GM06990 (cell line): ENCODE measurements around the gene RPL41.

Experiments used
- DNase-seq: peaks from one replicate; pipeline ENCODE4 v3.0.0-alpha.2; 2011; ENCODE audit not compliant: insufficient read length; ENCODE audit errors: extremely low read depth
- H3K27me3 ChIP-seq: replicated peaks from 2 replicates; pipeline ENCODE4 v1.6.0; 2011; ENCODE audit warnings: low read length; ENCODE audit not compliant: control insufficient read depth, insufficient read depth
- H3K36me3 ChIP-seq: 2 replicates; pipeline ENCODE4 v1.5.1; 2011; ENCODE audit warnings: low read length; ENCODE audit not compliant: control insufficient read depth, insufficient read depth
- H3K4me3 ChIP-seq: replicated peaks from 2 replicates; pipeline ENCODE4 v1.5.1; 2011; ENCODE audit warnings: low read depth, mild to moderate bottlenecking, control low read depth, low read length
- CTCF ChIP-seq: IDR thresholded peaks from 2 replicates; pipeline ENCODE4 v1.5.1; 2011; ENCODE audit warnings: low read length, control low read depth, mild to moderate bottlenecking, inconsistent platforms; ENCODE audit not compliant: insufficient read depth, poor library complexity, severe bottlenecking

Gene RPL41

DNA sequence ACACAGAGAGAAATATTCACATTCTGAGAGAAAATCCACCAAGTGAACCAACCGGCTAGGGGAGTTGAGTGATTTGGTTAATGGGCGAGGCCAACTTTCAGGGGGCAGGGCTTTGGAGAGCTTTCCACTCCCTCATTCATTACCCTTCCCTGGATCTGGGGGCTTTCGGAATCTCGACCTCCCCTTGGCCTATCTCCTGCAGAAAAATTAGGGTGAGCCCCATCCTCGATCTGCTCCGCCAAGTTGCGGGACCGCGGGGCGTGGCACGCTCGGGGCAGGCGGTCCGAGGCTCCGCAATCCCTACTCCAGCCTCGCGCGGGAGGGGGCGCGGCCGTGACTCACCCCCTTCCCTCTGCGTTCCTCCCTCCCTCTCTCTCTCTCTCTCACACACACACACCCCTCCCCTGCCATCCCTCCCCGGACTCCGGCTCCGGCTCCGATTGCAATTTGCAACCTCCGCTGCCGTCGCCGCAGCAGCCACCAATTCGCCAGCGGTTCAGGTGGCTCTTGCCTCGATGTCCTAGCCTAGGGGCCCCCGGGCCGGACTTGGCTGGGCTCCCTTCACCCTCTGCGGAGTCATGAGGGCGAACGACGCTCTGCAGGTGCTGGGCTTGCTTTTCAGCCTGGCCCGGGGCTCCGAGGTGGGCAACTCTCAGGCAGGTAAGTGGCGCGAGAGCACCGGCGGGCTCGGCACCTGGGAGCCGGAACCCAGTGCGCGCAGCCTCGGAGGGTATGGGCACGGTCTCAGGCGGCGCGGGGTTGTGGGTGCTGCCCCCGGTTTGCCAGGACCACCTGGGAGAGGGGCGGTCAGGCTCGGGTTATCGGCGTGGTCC lies 36.5 kb upstream of the RPL41 start, which contains the start of gene ERBB3:
ERBB3 (plus strand) TSS at position 443 of the 833 bp plus-strand sequence; CDS start at position 579, 136 bp downstream.
- Histone ChIP-seq H3K27me3 (peaks cover 4% of the 10 kb centered on the region), H3K36me3 (no peaks in the 10 kb centered on the region), H3K4me3 (peak within 1 kb of the TSS; percentile 61)
- TF ChIP-seq CTCF = no peak
- peak; percentile 41 for DNase-seq

GRCh38 chr12:56080556-56081138 lies 35.8 kb upstream of the RPL41 start:
- no peak for DNase-seq
- Histone ChIP-seq H3K4me3 (no peak overlapping the region), H3K27me3 (peaks cover 4% of the 10 kb centered on the region), H3K36me3 (no peaks in the 10 kb centered on the region)
- TF ChIP-seq CTCF = no peak

DNA sequence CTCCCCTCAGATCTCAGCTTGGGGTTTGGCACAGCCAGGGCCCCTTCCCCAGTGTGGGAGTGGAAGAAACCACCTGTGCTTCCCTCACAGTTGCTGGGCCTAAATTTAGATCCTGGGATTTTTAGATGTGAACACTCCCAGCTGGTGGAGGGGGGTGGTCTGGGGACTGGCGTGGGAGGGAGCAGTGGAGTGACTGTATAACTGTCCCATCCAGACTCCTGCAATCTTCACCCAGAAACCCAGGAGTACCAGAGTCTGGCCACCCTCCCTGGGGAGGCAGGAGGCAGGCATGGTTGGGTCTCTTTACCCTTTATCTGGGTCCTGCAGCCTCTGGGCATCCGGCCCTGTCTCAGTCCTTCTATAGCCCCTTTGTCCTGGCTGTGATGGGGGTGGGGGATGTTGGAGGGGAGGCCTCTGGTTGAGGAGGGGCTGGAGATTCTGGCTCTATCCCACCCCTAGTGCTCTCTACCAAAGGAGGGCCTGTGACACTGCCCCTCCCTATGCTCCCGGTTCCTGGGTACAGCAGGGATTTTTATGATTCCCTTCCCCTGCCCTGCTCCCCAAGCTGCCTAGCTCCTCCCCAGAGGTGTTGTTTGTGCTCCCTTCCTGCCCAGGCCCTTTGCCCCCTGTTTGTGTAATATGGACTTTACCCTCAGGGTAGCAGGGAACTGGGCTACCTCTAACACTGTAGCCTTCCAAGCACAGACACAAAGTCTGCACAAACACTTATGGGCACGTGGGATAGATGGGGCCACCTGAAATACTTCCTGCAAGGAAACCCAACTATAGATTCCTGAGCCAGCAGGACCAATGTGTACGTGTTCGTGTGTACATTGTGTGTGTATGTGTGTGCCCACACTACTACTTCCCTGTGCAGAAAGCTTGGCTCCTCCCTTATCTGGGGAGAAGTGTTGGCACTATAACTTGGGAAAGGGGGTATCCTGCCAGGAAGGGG lies 34.8 kb upstream of the RPL41 start:
- Histone ChIP-seq H3K36me3 (no peaks in the 10 kb centered on the region), H3K4me3 (no peak overlapping the region), H3K27me3 (peaks cover 4% of the 10 kb centered on the region)
- no peak for TF ChIP-seq CTCF
- DNase-seq = no peak

DNA sequence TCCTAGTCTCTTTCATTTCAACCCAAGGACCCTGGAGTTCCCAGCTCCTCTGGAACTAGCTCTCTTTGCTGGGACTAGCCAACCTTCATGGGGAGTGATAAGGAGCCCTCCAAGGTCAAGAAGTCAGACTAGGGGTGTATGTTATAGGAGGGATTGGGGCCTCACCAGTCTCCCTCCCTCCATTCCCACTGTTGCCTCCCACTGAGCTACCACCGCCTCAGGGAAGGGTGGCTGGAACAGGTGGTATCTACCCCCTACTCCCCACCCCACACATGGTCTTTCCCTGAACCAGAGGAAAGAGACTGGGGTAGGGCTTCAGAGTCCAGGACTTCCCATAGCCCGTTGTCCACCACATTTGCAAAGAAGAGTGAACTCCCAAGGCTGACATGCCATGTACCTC lies 34.1 kb upstream of the RPL41 start:
- no peaks in the 10 kb centered on the region for H3K36me3 ChIP-seq
- no peak for TF ChIP-seq CTCF
- no peak for DNase-seq
- H3K27me3 ChIP-seq = peaks cover 4% of the 10 kb centered on the region
- no peak overlapping the region for H3K4me3 ChIP-seq

- no peak overlapping the region for H3K4me3 ChIP-seq
- TF ChIP-seq CTCF = no peak
- H3K36me3 ChIP-seq = no peaks in the 10 kb centered on the region
- peaks cover 4% of the 10 kb centered on the region for H3K27me3 ChIP-seq
- DNase-seq = no peak
These were observed 33.5 kb upstream of the RPL41 start for GRCh38 chr12:56082967-56083366.
